Measurements from ENCODE around the gene POU6F2.

The POU6F2 gene

DNA sequence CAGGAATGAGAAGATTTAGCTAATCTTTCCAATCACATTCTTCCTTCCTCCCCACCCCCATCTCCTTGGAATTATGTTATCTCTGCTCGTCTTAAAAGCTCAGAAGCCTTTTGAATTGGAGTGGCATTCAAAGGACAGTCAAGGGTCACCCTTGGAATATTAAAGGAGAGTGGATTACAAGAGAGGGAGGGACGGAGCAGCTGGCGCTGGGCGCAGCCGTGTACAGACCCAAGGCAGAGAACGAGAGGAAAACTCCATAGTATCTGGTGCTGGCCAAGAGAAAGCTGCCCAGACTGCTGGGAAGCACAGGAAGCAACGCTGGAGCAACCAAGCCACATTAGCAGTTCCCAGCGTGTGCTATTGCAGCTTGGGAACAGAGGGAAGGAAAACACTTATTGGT lies 95.7 kb downstream of the POU6F2 start:
- DNase-seq = peak; percentile 79

DNA sequence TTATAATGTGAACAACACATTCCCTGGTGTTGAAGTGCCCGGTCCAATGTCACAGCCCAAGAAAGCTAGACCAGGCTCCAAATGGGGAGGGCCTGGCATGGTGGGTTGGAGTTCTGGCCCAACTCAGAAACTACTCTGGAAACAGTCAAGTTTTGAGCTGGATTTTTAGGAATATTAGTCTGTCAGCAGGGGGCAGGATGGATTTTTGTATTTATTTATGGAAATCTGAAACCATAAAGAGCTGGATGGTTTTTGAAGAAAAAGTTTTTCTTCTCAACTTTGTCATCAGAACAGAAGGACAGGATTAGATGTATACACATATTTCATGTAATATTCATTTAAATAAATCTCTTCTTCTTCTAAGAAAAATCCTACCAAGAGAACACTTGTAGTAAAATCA lies 97.5 kb downstream of the POU6F2 start:
- DNase-seq = no peak

DNA sequence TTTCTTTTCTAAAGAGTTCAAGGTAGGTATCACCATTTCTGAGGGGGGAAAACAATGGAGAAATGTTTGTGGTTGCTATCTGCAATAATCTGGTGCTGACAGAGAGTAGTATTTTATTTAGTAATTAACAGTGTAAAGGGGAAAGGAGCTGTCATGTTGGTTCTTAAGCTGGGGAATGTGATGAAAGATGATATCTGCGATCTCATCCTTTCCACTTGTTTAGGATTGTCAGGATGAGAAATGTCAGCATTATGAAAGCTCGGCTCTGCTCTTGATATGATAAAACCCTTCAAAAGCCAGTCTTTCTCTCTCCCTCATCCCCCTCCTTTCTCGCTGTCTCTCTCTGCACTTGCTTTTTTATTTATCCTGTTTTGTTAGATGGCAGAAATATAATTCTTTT lies 106.1 kb downstream of the POU6F2 start:
- DNase-seq = no peak

DNA sequence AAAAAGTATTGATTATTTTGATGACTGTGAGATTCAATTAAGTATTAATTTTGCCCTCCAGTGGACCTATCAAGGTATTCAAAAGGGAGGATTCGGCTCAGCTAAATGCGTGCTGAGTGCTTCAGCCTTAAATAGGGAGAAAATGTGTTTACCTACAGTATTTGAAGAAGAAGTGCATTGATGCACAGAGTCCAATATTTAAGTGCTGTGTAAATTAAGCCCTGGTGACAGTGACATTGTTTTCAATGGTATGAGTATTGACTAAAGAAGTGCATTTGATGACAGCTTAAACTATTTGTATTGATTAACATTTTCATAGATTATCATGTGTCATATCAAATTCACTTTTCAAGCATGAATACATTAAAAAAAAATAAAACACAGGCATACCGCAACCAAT lies 106.6 kb downstream of the POU6F2 start:
- DNase-seq = peak; percentile 74

DNA sequence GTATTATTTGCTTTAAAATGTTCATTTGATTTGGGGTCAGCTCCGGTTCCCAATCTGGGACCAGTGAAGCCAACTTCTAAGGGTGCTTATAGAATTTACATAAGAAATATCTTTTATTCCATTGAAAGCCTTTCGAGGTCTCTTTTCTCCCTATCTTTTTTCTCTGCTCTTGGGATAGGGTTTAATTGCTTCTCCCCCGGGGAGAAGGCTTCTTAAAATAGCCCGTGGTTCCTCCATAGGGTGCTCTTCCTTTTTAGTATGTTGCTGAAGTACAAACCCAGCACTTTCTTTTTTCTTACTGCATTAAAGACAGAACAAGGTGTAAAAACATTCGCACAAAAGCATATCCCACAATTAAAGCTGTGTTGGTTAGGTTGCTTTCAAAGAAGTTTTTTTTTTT lies 107.5 kb downstream of the POU6F2 start:
- no peak for DNase-seq

DNA sequence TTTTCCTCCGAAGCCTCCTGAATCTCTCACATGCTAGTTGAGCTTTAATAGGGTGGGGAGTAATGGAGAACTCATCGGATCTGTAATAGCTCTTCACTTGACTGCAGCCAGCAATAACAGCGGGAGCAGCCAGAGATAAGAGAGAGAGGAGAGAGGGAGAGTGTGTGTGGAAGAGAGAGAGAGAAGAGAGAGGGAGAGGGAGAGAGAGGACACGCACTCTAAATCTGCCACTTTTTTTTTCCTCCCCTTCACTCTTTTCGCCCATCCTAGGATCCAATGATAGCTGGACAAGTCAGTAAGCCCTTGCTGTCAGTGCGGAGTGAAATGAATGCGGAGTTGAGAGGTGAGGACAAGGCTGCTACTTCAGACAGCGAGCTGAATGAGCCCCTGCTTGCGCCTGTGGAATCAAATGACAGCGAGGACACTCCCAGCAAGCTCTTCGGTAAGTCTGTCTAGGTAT lies 107.9 kb downstream of the POU6F2 start:
- peak; percentile 81 for DNase-seq

DNA sequence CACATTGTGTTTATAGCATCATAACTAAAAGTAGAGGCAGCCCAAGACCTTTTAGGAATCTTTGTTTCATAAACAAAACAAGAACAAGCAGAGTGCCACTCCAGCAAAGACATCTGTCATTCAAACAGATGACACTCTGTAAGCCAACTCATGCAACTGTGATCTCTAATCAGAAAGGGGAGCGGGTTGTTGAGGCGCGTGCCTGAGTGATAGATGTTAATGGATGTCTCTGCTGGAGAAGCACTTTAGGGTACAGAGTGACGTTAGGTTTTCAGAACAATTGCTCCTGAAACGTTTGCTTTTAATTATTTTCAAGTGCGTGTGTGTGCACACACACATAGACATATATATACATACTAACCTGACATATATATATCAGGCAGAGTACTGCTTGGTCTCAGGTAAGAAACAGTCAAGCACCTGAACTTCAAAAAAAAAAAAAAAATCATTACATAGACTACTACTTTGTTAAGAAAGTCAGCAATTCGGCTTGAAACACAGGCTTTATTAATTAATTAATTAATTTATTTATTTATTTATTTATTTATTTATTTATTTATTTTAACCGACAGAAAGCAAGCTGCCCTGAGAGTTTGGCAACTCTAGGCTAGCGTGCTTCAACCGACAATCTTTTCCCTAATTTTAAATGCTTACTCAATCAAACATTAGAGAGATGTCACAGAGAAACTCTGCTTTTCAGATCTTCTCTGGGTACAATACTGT lies 109.1 kb downstream of the POU6F2 start:
- peak; percentile 59 for DNase-seq

DNA sequence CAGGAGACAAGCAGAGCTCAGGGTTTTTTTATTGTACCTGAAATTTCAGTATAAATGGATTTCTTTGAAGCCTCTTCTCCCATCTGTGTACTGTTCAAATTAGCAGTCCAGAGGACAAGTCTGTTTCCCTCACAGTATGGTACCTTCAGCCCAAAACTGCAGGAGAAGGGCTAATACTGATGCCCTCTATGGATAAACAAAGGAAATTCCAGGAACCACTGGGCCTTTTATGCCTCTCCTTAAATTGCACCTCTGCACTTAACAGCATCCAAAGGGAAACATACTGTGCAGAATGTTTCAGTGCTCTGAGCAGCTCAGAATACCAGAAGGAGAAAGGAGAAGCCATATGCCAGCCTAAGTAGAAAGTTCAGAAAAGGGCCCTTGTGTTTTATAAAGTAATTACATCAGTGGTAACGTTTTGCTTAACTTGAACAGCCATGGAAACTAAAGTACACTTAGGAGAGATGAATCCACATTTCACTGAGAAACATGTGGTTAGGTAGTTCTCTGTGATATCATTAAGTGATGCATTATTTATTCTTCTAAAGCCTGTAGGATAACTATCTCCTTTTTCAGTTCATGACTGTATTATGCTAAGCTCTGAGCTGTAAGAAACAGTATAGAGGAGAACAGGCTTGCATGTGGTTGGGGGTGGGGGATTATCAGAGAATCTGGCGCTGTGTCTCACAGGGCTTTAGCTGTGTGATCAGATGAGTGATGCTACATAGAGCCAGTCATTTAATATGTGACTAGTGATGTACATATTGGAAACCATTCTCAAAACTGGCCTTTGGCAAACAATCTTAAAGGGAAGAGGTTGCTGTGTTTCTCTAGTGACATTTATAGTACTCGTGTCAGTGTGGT lies 111.3 kb downstream of the POU6F2 start:
- DNase-seq = peak; percentile 35

DNA sequence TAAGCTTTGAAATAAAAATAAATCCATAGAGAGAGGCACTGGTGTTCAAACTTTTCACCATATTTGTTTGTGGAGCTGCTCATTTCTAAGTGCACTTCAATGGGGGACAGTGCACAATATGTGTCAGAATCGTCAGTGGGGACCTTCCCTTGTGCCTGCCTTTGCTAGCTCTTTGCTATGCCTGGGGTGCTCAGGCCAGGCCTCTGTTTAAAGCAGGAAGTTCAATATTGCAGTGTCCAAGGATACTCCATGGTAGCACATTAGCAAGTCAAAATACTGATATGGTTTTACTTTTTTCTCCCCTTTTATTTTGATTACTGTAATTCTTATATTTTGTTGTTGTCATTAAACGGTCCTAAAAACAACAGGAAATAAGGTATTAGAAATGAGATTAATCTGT lies 113.4 kb downstream of the POU6F2 start:
- no peak for DNase-seq

DNA sequence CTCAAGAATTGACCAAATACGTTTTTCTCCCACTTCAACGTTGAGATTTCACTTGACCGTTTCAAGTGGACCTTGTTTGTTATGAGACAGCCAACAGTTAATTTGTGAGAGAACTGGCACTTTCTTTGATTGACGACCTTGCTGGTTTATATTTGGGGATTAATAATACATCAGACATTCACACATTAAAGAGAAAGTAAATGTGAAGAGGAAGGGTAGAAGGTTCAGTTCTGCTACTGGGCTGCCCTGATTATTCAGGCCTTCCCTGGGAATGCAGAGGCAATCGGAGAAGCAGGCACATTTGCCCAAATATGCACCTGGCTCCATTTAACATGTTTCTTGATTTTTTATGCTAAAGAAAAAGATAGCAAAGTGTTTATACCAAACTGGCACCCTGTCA lies 114.1 kb downstream of the POU6F2 start:
- DNase-seq = no peak

DNA sequence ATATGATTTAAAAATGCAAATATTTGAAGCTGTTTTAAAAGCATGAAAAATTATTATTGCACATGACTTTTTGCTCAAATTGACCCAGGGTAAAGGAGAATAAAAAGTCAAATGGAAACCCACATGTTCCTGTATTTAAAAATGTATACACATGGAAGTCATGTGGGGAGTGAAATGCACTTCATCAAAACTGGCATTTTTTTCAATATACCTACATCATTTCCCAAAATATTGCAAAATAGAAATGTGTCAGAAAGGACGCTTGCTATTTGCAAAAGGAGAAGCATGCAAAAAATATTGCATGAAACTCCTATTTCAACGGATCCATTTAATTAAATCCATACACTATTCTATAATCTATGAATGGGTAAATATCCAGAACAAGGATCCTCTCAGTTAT lies 117.0 kb downstream of the POU6F2 start:
- no peak for DNase-seq

DNA sequence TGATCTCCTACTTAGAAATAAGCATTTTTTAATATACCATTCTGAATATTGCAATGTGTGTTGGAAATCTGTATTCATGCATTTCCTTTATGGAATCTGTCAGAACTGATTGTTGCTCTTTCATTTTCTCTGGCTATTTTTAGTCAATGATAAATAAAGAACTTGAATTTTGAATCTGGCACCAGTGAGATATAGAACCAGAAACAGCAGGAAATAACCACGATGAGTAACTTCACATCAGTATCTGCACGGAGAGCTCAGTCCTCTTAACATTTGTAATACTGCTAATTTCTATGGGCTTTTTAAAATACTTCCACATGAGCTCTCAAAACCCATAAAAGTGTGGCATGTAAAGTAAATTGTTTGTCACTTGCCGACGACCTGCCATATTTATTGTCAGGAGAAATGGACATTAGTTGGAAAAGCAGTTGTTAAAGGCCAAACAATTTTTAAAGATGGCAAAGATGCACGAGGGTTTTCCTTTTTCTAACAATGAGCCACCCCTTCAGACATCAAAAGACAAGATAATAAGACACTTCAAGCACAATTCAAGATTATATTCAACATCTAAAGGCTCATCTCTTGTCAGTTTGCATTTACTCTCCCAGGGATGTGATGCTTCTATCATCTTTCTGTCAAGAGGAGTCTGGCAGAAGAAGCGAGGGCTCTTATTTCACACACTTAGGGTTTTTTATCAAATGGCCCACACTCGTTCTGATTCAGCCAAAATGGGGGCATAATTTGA lies 118.3 kb downstream of the POU6F2 start:
- DNase-seq = peak; percentile 21

DNA sequence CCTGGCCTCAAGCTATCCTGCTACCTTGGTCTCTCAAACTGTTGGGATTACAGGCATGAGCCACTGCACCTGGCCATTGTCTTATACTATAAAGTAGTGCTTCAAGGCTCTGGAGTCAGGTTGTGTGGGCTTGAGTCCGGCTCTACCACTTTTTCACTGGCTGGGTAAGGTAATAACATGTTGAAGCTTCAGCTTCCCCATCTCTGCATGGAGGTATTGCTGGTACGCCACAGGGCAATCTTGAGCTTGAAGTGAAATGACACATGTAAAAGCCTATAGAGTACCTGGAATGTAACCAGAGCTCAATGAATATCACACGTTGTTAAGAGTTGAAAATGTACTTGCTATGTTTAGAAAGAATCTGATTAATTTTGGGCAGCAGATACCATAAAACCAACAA lies 120.8 kb downstream of the POU6F2 start:
- DNase-seq = no peak

DNA sequence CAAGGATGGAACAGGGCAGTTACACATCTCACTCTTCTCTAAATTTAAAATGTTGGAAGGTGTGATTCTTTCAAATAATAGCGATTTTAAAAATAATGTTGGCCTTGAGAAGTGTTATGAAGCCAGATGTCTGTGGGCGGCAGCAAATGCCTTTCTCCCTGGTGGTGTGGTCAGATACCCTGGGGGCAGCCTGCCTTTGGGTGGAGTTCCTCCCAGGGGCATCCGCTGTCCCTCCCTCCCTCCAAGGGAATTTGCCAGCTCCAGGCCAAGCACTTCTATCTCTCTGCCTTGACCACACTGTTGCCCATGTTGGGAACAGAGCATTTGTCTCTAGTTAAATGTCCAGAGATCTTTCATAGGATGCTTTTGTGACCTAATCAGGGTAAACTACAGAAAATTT lies 121.4 kb downstream of the POU6F2 start:
- no peak for DNase-seq

DNA sequence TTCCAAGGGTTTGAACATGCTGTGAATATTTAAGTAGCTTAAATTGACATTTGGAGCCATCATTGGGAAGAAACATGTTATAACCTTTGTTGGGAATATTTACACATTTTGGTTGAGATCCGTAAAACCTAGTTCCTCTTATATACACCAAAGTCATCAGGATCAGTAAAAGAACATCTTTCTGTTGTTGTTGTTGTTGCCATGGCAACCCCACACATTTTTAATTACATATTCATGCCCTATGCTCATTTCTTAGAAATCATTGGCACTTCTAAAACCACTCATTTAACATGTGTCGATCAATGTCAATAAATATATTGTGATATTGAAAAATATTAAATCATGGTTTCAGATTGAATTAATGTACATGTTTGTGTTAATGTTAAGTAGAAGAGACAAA lies 122.6 kb downstream of the POU6F2 start:
- DNase-seq = no peak

DNA sequence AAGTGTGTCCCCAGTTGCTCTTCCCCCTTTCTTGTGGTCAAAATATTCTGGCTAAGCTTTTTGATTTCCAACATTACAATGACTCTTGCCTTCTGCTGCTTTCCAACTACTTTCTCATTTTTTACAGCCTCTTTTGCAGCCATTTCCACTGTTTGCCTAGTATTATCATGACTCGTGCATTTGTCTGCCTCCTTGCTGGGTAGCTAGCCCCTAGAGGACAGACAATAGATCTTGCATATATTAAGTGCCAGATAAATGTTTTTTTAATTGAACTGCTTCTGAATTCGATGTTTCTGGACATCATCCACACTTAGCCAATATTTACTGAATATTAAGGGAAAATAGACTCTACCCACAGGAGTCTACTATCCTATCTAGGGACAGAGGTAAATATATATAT lies 124.5 kb downstream of the POU6F2 start:
- no peak for DNase-seq

DNA sequence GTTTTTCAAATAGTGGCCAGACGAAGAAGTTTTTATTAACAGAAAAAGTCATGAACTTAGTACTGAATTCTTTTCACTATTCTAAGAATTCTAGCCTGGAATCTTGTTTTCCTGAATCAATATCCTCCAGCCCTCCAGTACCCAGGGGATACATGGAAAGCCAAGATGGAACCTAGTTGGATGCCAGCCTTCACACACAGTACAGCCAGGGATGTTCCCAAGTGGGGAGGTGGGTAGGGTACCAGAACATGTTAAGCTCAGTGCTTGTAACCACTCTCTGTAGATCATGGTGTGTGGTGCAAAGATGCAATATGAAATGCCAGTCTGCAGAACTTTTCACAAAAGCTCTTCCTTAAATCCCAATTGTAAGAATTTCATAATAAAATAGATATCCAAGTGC lies 128.0 kb downstream of the POU6F2 start:
- no peak for DNase-seq

DNA sequence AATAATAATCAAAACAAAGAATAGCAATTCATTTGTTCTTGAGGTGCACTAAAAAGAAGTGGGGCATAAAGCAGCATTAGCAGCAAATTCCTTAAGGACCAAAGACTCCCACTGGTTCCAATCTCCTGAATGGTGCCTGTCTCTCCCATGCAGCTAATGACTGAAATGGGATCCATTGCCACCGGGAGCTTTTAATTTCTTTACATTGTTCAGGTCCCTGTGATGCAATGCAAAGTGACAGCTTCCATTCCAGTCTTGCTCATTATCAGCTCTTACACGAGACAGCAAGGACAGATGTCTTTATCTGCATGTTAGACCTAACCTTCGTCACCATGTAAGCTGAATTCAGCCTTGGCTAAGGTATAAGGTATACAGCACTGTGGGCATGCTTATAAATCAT lies 148.1 kb downstream of the POU6F2 start:
- peak; percentile 95 for DNase-seq

DNA sequence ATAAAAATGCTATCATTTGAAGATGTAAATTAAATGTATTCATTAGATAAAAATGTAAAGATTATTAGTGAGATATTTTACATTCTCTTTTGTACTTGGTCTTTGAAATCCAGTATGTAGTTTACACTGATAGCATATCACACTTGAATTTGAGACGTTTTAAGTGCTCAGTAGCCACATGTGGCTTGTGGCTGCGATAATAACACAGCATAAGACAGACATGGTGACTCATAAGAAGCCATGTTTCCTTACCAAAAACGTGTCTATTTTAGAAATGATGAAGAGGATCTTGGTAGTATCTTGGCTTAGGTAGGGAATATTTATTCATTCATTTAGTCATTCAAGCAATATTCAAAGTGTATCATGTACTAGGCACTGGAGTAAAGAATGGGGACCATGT lies 149.3 kb downstream of the POU6F2 start:
- no peak for DNase-seq

DNA sequence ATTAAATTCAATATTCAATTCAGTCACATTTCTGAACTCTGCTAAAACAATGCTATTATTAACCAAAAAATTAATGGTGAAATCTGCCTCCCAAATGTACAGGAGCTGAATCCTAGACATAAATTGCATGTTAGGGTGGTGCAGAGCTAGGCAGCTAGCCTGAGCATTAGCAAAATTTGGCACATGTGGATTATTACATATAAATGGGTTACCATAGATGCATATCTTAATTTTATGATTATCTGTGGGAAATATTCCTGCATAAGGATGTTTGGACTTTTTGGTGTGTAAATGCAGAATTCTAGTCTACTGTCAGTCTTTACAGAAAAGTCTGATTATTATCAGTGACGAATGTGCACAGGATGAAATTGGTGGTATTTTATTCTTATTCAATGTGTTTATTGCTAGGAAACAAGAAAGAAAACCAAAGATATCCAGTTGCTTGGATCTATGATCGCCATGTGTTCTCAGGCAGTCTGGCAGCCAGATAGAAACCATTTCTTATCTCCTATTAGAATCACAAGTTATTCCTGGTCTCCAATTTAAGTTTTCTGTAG lies 150.7 kb downstream of the POU6F2 start:
- DNase-seq = no peak

DNA sequence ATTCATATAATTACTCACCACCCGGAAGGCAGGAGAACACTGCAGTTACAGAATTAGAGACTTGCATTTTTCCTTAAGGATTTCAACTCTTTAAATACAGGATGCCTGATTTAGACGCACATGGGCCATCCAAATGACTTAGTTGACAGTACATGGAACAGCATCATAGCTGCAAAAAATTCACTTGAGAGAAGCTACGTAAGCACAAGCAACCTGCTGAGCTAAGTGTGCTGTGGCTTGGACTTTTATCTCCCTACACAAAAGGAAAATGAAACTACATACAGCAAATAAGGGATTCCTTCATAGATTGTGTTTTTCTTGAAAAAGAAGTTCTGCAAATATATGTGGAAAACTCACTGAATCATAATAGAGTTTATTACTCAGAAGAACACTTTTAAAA lies 152.6 kb downstream of the POU6F2 start:
- peak; percentile 25 for DNase-seq

DNA sequence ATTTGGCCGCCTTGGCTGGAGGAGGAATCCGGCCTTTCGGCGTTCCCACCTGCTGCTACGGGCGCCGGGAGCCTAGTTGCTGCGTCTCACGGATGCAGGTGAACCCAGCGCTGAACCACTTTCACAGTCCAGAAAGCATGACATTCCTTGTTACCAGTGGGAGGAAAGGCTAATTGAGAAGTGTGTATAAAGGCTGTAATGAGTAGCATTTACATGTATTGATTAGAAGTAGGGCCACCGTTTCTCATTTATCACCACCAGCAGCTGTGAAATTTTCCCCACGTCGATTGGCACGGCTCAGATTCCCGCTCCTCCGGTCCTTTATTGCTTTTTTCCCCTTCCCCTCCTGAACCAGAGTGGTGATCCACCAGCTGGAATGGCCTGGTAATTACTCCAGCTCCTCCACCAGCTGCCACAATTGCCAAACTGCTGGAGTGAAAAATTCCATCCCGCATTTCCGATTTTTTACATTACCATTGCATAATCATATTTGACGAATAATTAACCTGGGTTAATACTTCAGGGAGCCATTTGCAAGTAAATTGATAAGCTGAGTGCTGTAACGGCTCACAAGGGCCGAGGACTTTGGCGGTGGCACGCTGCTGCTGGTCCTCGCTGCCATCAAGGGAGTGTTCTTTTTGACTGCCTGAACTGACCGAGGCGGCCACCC lies 153.3 kb downstream of the POU6F2 start:
- peak; percentile 81 for DNase-seq

DNA sequence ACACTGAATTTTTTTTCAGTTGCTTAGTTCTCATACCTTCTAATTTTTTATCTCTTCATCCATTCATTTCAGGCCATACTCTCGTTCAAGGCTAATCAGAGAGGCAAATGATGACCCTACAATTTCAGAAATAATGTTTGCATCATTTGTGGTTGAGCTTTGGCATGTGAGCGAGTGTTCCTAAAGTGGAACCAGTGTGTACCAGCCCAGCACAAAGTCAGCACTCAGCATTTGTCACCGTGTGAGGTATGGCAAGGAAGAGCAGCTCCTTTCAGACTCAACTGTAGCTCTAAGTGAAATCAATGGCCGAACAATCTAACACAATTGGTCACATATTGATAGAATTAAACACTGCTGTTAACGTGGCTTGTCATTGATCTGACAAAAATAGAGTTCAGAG lies 154.6 kb downstream of the POU6F2 start:
- DNase-seq = no peak
